ENCODE measurements around the gene FMNL2.

The FMNL2 gene

DNA sequence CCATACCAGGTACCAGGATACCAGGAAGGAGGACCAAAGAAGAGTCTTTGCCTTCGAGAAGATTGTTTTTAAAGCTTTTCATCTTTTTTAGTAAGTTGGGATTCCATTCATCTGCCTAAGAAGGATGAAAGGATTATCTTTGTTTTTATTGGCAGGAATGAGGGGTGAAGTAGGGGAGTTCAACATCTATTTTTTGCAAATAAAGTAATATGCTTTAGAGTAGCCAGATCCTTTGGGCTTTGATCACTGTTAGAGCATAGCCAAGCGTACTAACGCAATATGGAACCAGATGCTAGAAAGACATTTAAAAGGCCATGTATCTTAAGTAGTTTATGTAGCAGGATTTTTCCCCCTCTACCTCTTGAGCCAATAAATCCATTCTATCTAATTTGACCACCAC lies 249.3 kb downstream of the FMNL2 start:
- ATAC-seq (replicated peaks) (no peak), DNase-seq (no peak)
- H3K4me1 Mint-ChIP-seq, result peaks cover 6 to 15% of the 10 kb centered on the region in 2 donors
- H3K27me3 Mint-ChIP-seq, result no peaks in the 10 kb centered on the region
- no peaks in the 10 kb centered on the region for H3K36me3 Mint-ChIP-seq
- H3K9me3 Mint-ChIP-seq, result no peaks in the 10 kb centered on the region
- no peak overlapping the region for H3K4me3 Mint-ChIP-seq
- no peak overlapping the region for H3K27ac Mint-ChIP-seq

DNA sequence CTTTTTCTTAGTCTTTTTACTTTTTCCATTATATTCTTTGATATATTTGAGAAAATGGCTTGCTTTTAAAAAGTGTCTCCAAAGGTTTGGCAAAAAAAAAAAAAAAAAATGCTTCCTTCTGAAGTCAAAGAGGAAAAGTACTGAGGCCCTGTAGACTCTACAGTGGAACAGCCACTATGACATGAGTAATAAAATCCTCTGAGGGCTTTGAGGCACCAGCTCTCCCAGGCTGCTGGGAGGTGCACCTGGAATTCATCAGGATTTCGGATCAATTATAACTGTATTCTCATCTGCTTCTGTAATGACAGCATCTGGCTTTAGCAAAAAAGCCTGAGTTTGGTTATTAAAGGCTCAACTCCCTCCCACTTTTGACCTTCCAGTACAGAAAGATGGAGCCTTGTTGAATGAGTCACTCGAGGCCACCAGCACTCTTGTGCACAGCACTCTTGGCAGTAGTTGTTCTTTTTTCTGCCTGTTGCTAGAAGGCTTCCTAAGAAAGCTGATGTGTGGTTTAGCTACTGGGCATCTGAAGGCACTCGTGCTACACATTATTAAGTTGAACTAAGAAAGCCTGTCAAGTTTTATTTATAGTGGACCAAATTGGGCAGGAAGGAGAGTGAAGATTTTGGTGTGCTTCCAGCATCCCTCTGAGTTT lies 251.0 kb downstream of the FMNL2 start:
- no peak for DNase-seq
- ATAC-seq (replicated peaks), result peak; percentile 79 to 86
- Mint-ChIP-seq H3K36me3 (no peaks in the 10 kb centered on the region), H3K27me3 (no peaks in the 10 kb centered on the region), H3K4me3 (no peak overlapping the region), H3K27ac (no peak overlapping the region), H3K4me1 (peaks cover 7 to 17% of the 10 kb centered on the region in 2 donors), H3K9me3 (no peaks in the 10 kb centered on the region)

DNA sequence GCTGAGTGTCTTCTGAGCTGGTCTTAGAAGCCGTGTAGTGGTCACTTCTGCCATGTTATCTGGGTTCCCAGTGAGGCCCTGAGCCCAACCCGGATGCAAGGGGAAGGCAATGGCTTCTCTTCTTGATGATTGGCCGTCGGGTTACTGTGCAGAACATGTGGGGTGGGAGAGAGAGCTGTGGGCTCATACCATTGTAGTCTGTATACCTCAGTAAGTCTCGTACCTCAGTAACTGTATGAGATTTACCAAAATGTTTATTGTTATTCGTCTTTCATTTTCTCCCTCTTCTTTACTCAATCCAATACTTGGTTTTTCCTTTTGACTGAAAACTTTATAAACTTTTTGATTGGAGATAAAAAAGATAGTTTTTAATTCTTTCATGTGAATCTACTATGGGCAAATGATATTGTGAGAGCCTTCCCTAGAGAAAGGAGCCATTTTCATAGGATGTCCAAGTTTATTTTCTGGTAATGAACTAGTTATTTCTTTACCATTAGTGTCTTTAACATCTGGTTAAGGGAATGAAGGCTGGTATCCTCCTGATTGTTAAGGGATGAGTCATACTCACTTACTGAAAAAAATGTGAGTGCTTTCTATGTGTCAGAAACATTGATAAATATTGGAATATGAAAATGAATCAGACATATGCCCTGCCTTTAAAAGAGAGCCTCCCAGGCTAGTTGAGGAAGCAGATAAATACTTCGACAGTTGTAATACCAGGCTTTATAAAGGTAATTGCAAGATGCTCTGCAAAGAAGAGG lies 252.4 kb downstream of the FMNL2 start:
- peaks cover 7 to 17% of the 10 kb centered on the region in 2 donors for H3K4me1 Mint-ChIP-seq
- no peaks in the 10 kb centered on the region for H3K27me3 Mint-ChIP-seq
- no peak overlapping the region for H3K27ac Mint-ChIP-seq
- no peaks in the 10 kb centered on the region for H3K36me3 Mint-ChIP-seq
- no peak for DNase-seq
- ATAC-seq (replicated peaks), result no peak
- H3K9me3 Mint-ChIP-seq, result no peaks in the 10 kb centered on the region
- H3K4me3 Mint-ChIP-seq, result no peak overlapping the region

DNA sequence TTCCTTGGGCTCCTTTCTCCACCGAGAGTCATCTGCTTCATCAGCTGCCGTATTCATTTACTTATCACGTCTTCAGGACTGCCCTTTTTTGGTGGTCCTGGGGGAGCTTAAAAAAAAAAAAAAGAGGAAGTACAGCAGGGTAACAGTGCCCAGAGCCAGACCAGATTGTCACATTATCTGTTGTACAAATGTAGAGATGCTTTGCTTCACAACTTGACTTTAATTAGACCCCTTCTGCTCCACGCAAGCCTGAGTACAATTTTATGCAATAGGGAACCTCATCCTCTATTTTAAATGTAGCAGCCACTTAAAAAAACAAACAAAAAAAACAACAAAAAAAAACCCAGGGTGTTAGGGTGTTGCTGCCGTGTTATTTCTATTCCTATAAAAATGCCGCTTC lies 254.0 kb downstream of the FMNL2 start:
- no peak overlapping the region for H3K4me3 Mint-ChIP-seq
- ATAC-seq (replicated peaks) (peak; percentile 74 to 78), DNase-seq (no peak)
- peaks cover 9 to 22% of the 10 kb centered on the region in 2 donors for H3K4me1 Mint-ChIP-seq
- H3K9me3 Mint-ChIP-seq, result no peaks in the 10 kb centered on the region
- no peaks in the 10 kb centered on the region for H3K36me3 Mint-ChIP-seq
- no peak overlapping the region for H3K27ac Mint-ChIP-seq
- H3K27me3 Mint-ChIP-seq, result no peaks in the 10 kb centered on the region

DNA sequence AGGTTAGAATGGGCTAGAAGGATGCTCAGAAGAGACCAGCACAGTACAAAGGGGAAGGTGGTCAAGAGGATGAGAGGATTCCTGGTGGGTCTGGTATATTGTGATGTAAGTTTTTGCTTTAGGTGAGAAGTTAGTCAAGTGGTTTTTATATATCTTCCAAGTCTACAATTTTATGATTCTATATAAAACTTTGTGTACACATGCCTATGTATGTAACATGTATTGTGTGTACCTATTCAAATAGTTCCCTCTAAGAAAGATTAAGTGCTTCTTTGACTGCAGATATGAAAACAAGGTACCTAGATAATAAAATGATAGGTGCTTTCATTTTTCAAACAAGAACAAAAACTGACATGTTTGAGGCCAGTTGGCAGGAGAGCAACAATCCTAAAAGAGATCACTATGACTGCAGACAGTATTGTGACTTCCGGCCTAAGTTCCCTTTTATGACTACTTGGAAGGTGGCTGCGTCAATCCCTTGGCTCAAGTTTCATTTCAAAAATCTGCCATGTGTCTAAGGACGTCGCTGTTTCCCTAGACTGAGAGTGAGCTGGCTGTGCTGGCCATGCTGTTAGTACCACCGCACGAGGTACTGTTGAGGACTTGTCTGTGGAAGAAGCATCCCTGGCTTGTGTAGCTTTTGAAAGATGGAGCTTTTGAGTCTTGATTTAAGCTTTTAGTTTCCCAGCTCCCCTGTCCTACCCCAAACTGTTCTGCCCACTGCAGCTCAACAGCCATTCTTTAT lies 259.2 kb downstream of the FMNL2 start:
- Mint-ChIP-seq H3K27ac (peak overlapping the region; percentile 70), H3K4me1 (peaks cover 4 to 15% of the 10 kb centered on the region in 2 donors), H3K36me3 (no peaks in the 10 kb centered on the region), H3K27me3 (no peaks in the 10 kb centered on the region), H3K9me3 (no peaks in the 10 kb centered on the region), H3K4me3 (no peak overlapping the region)
- peak; percentile 98 to 99 for ATAC-seq (replicated peaks)
- peak; percentile 55 for DNase-seq

DNA sequence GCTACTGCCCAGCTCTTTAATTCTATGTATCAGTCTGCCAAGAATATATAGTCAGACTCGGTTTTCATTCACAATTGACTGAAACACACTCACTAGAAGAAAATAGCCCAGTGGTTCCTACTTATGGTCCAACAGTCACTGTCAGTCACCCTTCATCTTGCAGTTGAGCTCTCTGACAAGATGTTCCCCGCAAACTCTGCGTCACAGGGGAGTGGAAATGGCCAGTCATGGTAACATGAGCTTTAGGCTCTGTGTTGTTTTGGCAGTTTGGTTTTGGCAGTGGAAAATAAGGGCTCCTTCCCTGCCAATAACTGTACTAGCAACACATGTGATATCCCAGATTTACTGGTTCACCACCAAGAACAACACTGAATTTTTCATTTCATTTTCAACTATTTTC lies 259.8 kb downstream of the FMNL2 start:
- Mint-ChIP-seq H3K36me3 (no peaks in the 10 kb centered on the region), H3K27me3 (no peaks in the 10 kb centered on the region), H3K4me1 (peaks cover 3 to 12% of the 10 kb centered on the region in 2 donors), H3K27ac (no peak overlapping the region), H3K9me3 (no peaks in the 10 kb centered on the region), H3K4me3 (no peak overlapping the region)
- DNase-seq (no peak), ATAC-seq (replicated peaks) (no peak)

- DNase-seq, result no peak
- ATAC-seq (replicated peaks), result no peak
- Mint-ChIP-seq H3K9me3 (no peaks in the 10 kb centered on the region), H3K27ac (no peak overlapping the region), H3K27me3 (no peaks in the 10 kb centered on the region), H3K36me3 (no peaks in the 10 kb centered on the region), H3K4me1 (peaks cover 3 to 20% of the 10 kb centered on the region in 2 donors), H3K4me3 (no peak overlapping the region)
Observed at GRCh38 chr2:152598975-152599759, 264.2 kb downstream of the FMNL2 start.

DNA sequence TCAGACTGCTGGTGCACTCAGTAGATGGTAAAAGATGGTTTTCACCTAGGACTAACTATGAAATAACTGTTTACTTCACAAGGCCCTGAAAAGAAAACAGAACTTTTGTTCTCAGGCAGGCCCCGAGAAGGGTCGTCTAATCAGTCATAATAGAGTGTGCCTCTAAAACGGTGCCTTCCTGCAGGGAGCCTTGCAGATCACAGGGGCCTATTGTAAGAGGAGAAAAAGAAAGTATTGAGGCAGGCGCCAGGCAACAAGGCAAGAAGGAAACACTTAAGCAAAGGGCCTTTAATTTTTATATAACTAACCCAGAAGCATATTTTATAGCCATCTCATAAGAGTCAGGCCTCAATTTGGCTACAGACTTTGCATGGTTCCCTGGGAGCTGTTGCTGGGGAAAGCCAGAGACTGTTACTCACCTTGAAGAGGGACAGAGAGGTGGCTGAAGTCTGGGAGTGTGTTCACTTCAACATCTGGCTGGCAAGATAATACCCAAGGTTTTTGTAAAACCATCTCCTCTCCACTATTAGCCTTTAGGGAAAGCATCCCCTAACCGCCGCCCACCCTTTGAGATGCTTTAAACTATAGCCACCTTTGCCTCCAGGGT lies 265.2 kb downstream of the FMNL2 start:
- peaks cover 3 to 14% of the 10 kb centered on the region in 2 donors for H3K4me1 Mint-ChIP-seq
- no peaks in the 10 kb centered on the region for H3K27me3 Mint-ChIP-seq
- H3K4me3 Mint-ChIP-seq, result no peak overlapping the region
- no peaks in the 10 kb centered on the region for H3K9me3 Mint-ChIP-seq
- no peaks in the 10 kb centered on the region for H3K36me3 Mint-ChIP-seq
- no peak for DNase-seq
- ATAC-seq (replicated peaks), result no peak
- no peak overlapping the region for H3K27ac Mint-ChIP-seq

DNA sequence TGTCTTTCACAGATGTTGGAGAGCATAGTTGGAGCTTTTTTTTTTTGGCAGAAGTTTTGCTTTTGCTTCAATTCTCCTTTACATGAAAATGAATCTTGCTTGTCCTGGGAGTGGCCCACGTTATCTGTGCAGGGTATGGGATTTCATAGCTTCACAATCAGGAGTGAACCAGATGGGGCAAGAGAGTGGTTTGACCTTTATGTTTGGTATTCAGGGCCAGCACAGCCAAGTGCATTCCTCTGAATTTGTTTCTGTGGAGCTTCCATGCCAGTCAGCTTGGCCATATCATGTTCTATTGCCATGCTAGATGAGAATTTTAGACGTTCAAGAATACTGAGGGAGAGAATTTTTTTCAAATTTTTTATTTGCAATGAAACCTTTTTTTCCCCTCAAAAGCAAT lies 265.7 kb downstream of the FMNL2 start:
- Mint-ChIP-seq H3K9me3 (no peaks in the 10 kb centered on the region), H3K36me3 (no peaks in the 10 kb centered on the region), H3K4me1 (peaks cover 3 to 14% of the 10 kb centered on the region in 2 donors), H3K27me3 (no peaks in the 10 kb centered on the region), H3K4me3 (no peak overlapping the region), H3K27ac (no peak overlapping the region)
- no peak for ATAC-seq (replicated peaks)
- no peak for DNase-seq

GRCh38 chr2:152602750-152603149 lies 267.8 kb downstream of the FMNL2 start:
- no peaks in the 10 kb centered on the region for H3K27me3 Mint-ChIP-seq
- no peak overlapping the region for H3K27ac Mint-ChIP-seq
- H3K9me3 Mint-ChIP-seq, result no peaks in the 10 kb centered on the region
- ATAC-seq (replicated peaks) (no peak), DNase-seq (no peak)
- H3K4me1 Mint-ChIP-seq, result peaks cover 3 to 16% of the 10 kb centered on the region in 2 donors
- H3K4me3 Mint-ChIP-seq, result no peak overlapping the region
- no peaks in the 10 kb centered on the region for H3K36me3 Mint-ChIP-seq

DNA sequence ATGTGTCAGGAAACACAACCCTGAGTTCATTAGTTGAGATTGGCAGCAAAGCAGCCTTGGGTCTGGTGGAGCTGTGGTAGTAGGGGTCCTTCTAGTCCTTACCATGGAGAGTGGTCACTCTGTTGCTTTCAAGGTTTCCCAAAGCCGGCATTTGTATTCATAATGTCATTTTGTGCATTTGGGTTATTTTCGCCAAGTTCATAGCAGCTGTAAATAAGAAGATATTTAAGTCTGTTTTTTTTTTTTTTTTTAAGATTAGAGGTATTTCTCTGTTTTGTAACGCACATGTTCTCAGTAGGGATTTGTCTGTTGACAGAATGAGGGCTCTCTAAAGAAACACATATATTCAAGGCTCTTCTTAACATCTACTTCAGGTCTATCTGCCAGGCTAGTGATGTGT lies 268.2 kb downstream of the FMNL2 start:
- ATAC-seq (replicated peaks), result no peak
- Mint-ChIP-seq H3K27ac (no peak overlapping the region), H3K36me3 (no peaks in the 10 kb centered on the region)

GRCh38 chr2:152606081-152606480 lies 271.1 kb downstream of the FMNL2 start:
- Mint-ChIP-seq H3K27me3 (no peaks in the 10 kb centered on the region), H3K4me3 (no peak overlapping the region), H3K27ac (no peak overlapping the region), H3K4me1 (peaks cover 3 to 8% of the 10 kb centered on the region in 2 donors), H3K9me3 (no peaks in the 10 kb centered on the region), H3K36me3 (no peaks in the 10 kb centered on the region)
- ATAC-seq (replicated peaks) (no peak), DNase-seq (no peak)

More for the DNA sequence above, 268.2 kb downstream of the FMNL2 start:
- no peaks in the 10 kb centered on the region for H3K9me3 Mint-ChIP-seq
- H3K27me3 Mint-ChIP-seq, result no peaks in the 10 kb centered on the region
- peaks cover 5 to 19% of the 10 kb centered on the region in 2 donors for H3K4me1 Mint-ChIP-seq
- no peak for DNase-seq
- H3K4me3 Mint-ChIP-seq, result no peak overlapping the region

- Mint-ChIP-seq H3K4me3 (no peak overlapping the region), H3K9me3 (no peaks in the 10 kb centered on the region), H3K36me3 (no peaks in the 10 kb centered on the region), H3K4me1 (peaks cover 7 to 11% of the 10 kb centered on the region in 2 donors), H3K27me3 (no peaks in the 10 kb centered on the region), H3K27ac (no peak overlapping the region)
- ATAC-seq (replicated peaks) (no peak), DNase-seq (no peak)
Observed at GRCh38 chr2:152606941-152607340, 272.0 kb downstream of the FMNL2 start.
